ENCODE data around the gene ALDH16A1. TPM values are rescaled to one million over a fixed set of nuclear protein-coding genes. Genes with fewer than 3 reads are reported as not detected.
"Not testable (repeated sequence)": the region's sequence is repeated elsewhere in the genome, so short reads cannot be mapped to it uniquely, and the experiment has no call there.

The ALDH16A1 gene
- total and polyA plus RNA-seq, 10 of the 15 experiments (the other 5 are each of a cell fraction or from before 2014, with no cell fraction given), result 1.7 to 49.3 (median 18.1) TPM

DNA sequence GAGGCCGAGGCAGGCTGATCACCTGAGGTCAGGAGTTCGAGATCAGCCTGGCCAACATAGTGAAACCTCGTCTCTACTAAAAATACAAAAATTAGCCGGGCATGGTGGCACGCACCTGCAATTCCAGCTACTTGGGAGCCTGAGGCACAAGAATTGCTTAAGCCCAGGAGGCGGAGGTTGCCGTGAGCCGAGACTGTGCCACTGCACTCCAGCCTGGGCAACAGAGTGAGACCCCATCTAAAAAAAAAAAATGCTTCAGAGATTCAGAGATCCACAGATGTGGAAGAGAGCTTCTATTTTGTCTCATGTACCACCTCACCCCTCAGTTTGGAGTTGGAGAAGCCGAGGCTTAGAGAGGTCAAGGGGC is 20.5 kb downstream of the ALDH16A1 start:
- WGBS (ENCODE audit: insufficient coverage, insufficient replicate concordance, low lambda C conversion rate, missing lambda C conversion rate), result 60% methylated on average over 9 of the region's 9 CpGs
- ChIA-PET SMC1A (ENCODE audit: uncharacterized antibody, unreplicated experiment) (interaction anchor here (0.8 to 2.2 kb wide), 11 partner anchors 10 to 205 kb away, joined by 3 to 12 read pairs (median 3); partner anchors contain the start of genes PIH1D1 and RPS11), RAD21 (ENCODE audit: unreplicated experiment) (interaction anchor here (0.8 to 6.0 kb wide), 9 partner anchors 13 to 247 kb away, joined by 3 to 90 read pairs (median 5); partner anchors contain the start of genes ALDH16A1, PIH1D1 and RPL13A), CTCF (interaction anchor here (0.6 to 5.9 kb wide), 39 partner anchors 10 to 375 kb away, joined by 3 to 68 read pairs (median 4); partner anchors contain the start of genes ALDH16A1, CD37, NOSIP and PIH1D1), POLR2A (interaction anchor here (0.6 to 6.2 kb wide), 3 partner anchors 21 to 209 kb away, joined by 3 to 81 read pairs (median 3); partner anchors contain the start of genes ALDH16A1 and PIH1D1)
- Histone ChIP-seq H3K4me1 (ENCODE audit: control insufficient read depth, insufficient read depth, low read length) (peaks cover 38% of the 10 kb centered on the region), H3K4me3 (peak overlapping the region; percentile 82; the same call in 1 of the 2 replicates), H3K4me2 (ENCODE audit: control insufficient read depth, insufficient read depth) (peak overlapping the region; percentile 98), H3K27ac (ENCODE audit: control insufficient read depth, insufficient read depth) (peak overlapping the region; percentile 66), H2AFZ (ENCODE audit: control insufficient read depth, low read depth, low read length) (peak overlapping the region; percentile 92), H3K9ac (ENCODE audit: control insufficient read depth, insufficient read depth, low read length) (peak overlapping the region; percentile 61; the same call in 1 of the 2 replicates)
- FAIRE-seq; H3K36me3 ChIP-seq (ENCODE audit: control insufficient read depth in 2 of 2, insufficient read depth in 2 of 2, low read length in 1 of 2); H3K79me2 ChIP-seq (ENCODE audit: control insufficient read depth, insufficient read depth, low read length); BruUV-seq (replicated peaks); H3K9me3 ChIP-seq (replicated peaks; ENCODE audit: control insufficient read depth, insufficient read depth, low read length); DNase-seq (ENCODE audit: low read depth, low spot score); ATAC-seq; H3K27me3 ChIP-seq (replicated peaks in 1 of 2; ENCODE audit: control insufficient read depth in 2 of 2, insufficient read depth in 2 of 2, low read length in 1 of 2); H4K20me1 ChIP-seq (ENCODE audit: control insufficient read depth, insufficient read depth); in situ Hi-C loops (cut with MboI): not testable (repeated sequence)
- intact Hi-C loops (cut with micrococcal nuclease; ENCODE audit: unreplicated experiment), result loop anchor here (2.0 to 5.0 kb wide), 2 partner anchors 73 to 141 kb away; no protein-coding TSS in a partner anchor
- TF ChIP-seq JUND (IDR thresholded peaks at IDR 0.05; ENCODE audit: low read depth, low read length), result 0 out of 2 replicates have a peak, but pooled peaks have one; percentile 1

DNA sequence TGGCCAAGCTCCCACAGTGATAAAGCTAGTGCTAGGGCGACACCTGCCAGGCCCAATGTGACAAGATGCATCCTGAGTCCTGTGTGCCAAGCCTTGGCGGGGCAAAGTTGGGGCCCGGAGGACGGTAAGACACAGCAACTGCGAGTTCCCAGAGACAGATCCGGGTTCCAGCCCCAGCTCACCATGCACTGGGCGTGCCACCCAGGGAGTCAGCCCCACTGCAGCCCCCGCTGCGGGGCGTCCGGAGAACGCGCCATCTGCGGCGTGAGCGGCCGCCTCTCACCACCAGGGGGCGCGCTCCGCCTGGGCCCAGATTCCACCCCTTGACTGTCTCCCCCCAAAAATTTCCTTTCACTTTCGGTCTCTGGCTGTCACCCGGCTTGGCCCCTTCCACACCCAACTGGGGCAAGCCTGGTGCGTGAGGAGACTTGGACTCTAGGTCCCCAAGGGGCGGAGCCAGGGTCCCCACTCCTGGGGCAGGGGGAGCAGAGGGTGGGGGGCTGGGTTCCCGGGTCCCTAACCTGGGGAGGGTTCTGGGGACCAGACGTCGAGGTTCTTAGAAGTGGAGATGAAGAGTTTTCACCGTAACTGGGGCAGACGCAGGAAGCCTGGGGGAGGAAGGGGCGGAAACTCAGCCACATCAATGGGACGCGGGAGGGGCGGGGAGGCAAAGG is 21.0 kb downstream of the ALDH16A1 start, which contains the start of gene FLT3LG:
Gene FLT3LG (plus strand): TSS at position 348 of the 674 bp plus-strand sequence. CDS start 425 bp downstream, outside the sequence.
- Histone ChIP-seq H2AFZ (ENCODE audit: control insufficient read depth, low read depth, low read length) (peak within 1 kb of the TSS; percentile 92), H3K27ac (ENCODE audit: control insufficient read depth, insufficient read depth) (peak within 1 kb of the TSS; percentile 66), H3K9me3 (replicated peaks; ENCODE audit: control insufficient read depth, insufficient read depth, low read length) (no peaks in the 10 kb centered on the region), H3K9ac (ENCODE audit: control insufficient read depth, insufficient read depth, low read length) (peak within 1 kb of the TSS; percentile 61), H3K27me3 (replicated peaks in 1 of 2; ENCODE audit: control insufficient read depth in 2 of 2, insufficient read depth in 2 of 2, low read length in 1 of 2) (no peaks in the 10 kb centered on the region), H3K4me3 (peak within 1 kb of the TSS; percentile 82), H3K36me3 (ENCODE audit: control insufficient read depth in 2 of 2, insufficient read depth in 2 of 2, low read length in 1 of 2) (no peaks in the 10 kb centered on the region), H3K79me2 (ENCODE audit: control insufficient read depth, insufficient read depth, low read length) (no peaks in the 10 kb centered on the region), H3K4me1 (ENCODE audit: control insufficient read depth, insufficient read depth, low read length) (peaks cover 32% of the 10 kb centered on the region), H3K4me2 (ENCODE audit: control insufficient read depth, insufficient read depth) (peak within 1 kb of the TSS; percentile 98), H4K20me1 (ENCODE audit: control insufficient read depth, insufficient read depth) (no peaks in the 10 kb centered on the region)
- no TSS peak for BruUV-seq (replicated peaks)
- ATAC-seq (peak; percentile 66), FAIRE-seq (no peak), DNase-seq (ENCODE audit: low read depth, low spot score) (no peak)
- 2% methylated on average over 27 of the region's 33 CpGs for WGBS (ENCODE audit: insufficient coverage, insufficient replicate concordance, low lambda C conversion rate, missing lambda C conversion rate)
- ChIA-PET POLR2A (interaction anchor here (0.6 to 6.2 kb wide), 3 partner anchors 21 to 210 kb away, joined by 3 to 81 read pairs (median 3); partner anchors contain the start of genes ALDH16A1 and PIH1D1), RAD21 (ENCODE audit: unreplicated experiment) (interaction anchor here (0.8 to 6.0 kb wide), 9 partner anchors 12 to 248 kb away, joined by 3 to 90 read pairs (median 5); partner anchors contain the start of genes ALDH16A1, PIH1D1 and RPL13A), CTCF (interaction anchor here (0.6 to 5.9 kb wide), 39 partner anchors 9 to 374 kb away, joined by 3 to 68 read pairs (median 4); partner anchors contain the start of genes ALDH16A1, CD37, NOSIP and PIH1D1), SMC1A (ENCODE audit: uncharacterized antibody, unreplicated experiment) (interaction anchor here (0.8 to 2.2 kb wide), 10 partner anchors 10 to 204 kb away, joined by 3 to 12 read pairs (median 4); partner anchors contain the start of gene PIH1D1)
- in situ Hi-C loops (cut with MboI) (no loop called here), intact Hi-C loops (cut with micrococcal nuclease; ENCODE audit: unreplicated experiment) (loop anchor here (1.0 to 5.0 kb wide), 3 partner anchors 31 to 142 kb away; no protein-coding TSS in a partner anchor)
- TF ChIP-seq BHLHE40 (IDR thresholded peaks at IDR 0.05; ENCODE audit: borderline replicate concordance in 1 of 2, low read depth in 2 of 2, low read length in 1 of 2) (peak; percentile 68 to 71; a peak in 3 of 4 replicates), FOXM1 (IDR thresholded peaks at IDR 0.05; ENCODE audit: low read depth, low read length) (0 out of 2 replicates have a peak, but pooled peaks have one; percentile 48), MYC (IDR thresholded peaks at IDR 0.05; ENCODE audit: insufficient read depth, insufficient read length, insufficient replicate concordance, low read length, severe bottlenecking) (peak; percentile 44), CHD1 (IDR thresholded peaks at IDR 0.05; ENCODE audit: low read depth, low read length) (no peak), FOS (IDR thresholded peaks at IDR 0.05; ENCODE audit: borderline replicate concordance, extremely low read depth, insufficient read length) (no peak), EED (IDR thresholded peaks at IDR 0.05; ENCODE audit: low read depth) (peak; percentile 42; the same call in 1 of the 2 replicates), HDGF (IDR thresholded peaks at IDR 0.05) (no peak), MEF2A (IDR thresholded peaks at IDR 0.05; ENCODE audit: insufficient read depth, low read depth, low read length) (no peak)
- TF ChIP-seq, protein P1, sequence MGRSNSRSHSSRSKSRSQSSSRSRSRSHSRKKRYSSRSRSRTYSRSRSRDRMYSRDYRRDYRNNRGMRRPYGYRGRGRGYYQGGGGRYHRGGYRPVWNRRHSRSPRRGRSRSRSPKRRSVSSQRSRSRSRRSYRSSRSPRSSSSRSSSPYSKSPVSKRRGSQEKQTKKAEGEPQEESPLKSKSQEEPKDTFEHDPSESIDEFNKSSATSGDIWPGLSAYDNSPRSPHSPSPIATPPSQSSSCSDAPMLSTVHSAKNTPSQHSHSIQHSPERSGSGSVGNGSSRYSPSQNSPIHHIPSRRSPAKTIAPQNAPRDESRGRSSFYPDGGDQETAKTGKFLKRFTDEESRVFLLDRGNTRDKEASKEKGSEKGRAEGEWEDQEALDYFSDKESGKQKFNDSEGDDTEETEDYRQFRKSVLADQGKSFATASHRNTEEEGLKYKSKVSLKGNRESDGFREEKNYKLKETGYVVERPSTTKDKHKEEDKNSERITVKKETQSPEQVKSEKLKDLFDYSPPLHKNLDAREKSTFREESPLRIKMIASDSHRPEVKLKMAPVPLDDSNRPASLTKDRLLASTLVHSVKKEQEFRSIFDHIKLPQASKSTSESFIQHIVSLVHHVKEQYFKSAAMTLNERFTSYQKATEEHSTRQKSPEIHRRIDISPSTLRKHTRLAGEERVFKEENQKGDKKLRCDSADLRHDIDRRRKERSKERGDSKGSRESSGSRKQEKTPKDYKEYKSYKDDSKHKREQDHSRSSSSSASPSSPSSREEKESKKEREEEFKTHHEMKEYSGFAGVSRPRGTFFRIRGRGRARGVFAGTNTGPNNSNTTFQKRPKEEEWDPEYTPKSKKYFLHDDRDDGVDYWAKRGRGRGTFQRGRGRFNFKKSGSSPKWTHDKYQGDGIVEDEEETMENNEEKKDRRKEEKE (IDR thresholded peaks at IDR 0.05), result no peak

Measured in GM12878 (cell line).